HepG2 (cell line): ENCODE data around the gene TAT. TPM values are rescaled to one million over a fixed set of nuclear protein-coding genes. Genes with fewer than 3 reads are reported as not detected.

Experiments
- CREM ChIP-seq, 2 experiments: sonication (generic) in 1 of 2; formaldehyde crosslinking in 1 of 2; IDR thresholded peaks; 2 replicates each; pipeline versions ENCODE4 v1.4.0 to v1.6.1; 2016 to 2020; ENCODE audit warnings: antibody characterized with exemption in 1 of 2, mild to moderate bottlenecking in 1 of 2, missing genetic modification reagents in 1 of 2
- GFI1 ChIP-seq: sonication (generic); formaldehyde crosslinking; IDR thresholded peaks from 2 replicates; pipeline ENCODE4 v1.5.0; 2020; ENCODE audit warnings: missing genetic modification reagents, mild to moderate bottlenecking, borderline replicate concordance
- NPAS2 ChIP-seq: sonication (generic); formaldehyde crosslinking; IDR thresholded peaks from 2 replicates; pipeline ENCODE4 v1.8.0; 2022; ENCODE audit warnings: mild to moderate bottlenecking, missing genetic modification reagents, borderline replicate concordance
- POGK ChIP-seq: sonication (generic); formaldehyde crosslinking; conservative IDR thresholded peaks from 2 replicates; pipeline ENCODE4 v1.8.0; 2022; ENCODE audit warnings: mild to moderate bottlenecking, moderate library complexity, missing genetic modification reagents
- SMARCC2 ChIP-seq: fragments of 450-650 bp; IDR thresholded peaks from 2 replicates; pipeline ENCODE4 v1.6.1; 2017; ENCODE audit warnings: antibody characterized with exemption, mild to moderate bottlenecking
- SRSF4 ChIP-seq: fragments of 200-400 bp; formaldehyde crosslinking; IDR thresholded peaks from one replicate; pipeline ENCODE4 v1.6.1; 2018; ENCODE audit warnings: mild to moderate bottlenecking, low read depth, low read length, moderate library complexity; ENCODE audit not compliant: poor library complexity, severe bottlenecking
- STAT6 ChIP-seq: sonication (generic); formaldehyde crosslinking; IDR thresholded peaks from 2 replicates; pipeline ENCODE4 v1.4.0; 2020; ENCODE audit warnings: missing genetic modification reagents, mild to moderate bottlenecking, borderline replicate concordance
- TEAD3 ChIP-seq: optimal IDR thresholded peaks from 2 replicates; pipeline ENCODE3; 2016; ENCODE audit warnings: borderline replicate concordance
- TFAP4 ChIP-seq: sonication (generic); IDR thresholded peaks from 2 replicates; pipeline ENCODE4 v1.6.1; 2016; ENCODE audit warnings: low read depth, borderline replicate concordance
- YEATS2 ChIP-seq: sonication (generic); formaldehyde crosslinking; IDR thresholded peaks from 2 replicates; pipeline ENCODE4 v1.4.0; 2020; ENCODE audit warnings: missing genetic modification reagents, borderline replicate concordance
- ZNF609 ChIP-seq: sonication (generic); formaldehyde crosslinking; IDR thresholded peaks from 2 replicates; pipeline ENCODE4 v1.4.0; 2020; ENCODE audit warnings: mild to moderate bottlenecking, missing genetic modification reagents, borderline replicate concordance
- ZNF780A ChIP-seq: sonication (generic); formaldehyde crosslinking; IDR thresholded peaks from 2 replicates; pipeline ENCODE4 v1.8.0; 2022; ENCODE audit warnings: mild to moderate bottlenecking, missing genetic modification reagents, moderate library complexity
- ZNF800 ChIP-seq: sonication (generic); formaldehyde crosslinking; IDR thresholded peaks from 2 replicates; pipeline ENCODE4 v1.4.0; 2020; ENCODE audit warnings: missing genetic modification reagents
- polyA plus RNA-seq, 8 experiments: library from polyadenylated mRNA; depleted of rRNA in 3 of 8; stranded (reverse) in 7 of 8; unstranded in 1 of 8; fragments of >200 nt; fragmentation: Illumina TruSeq in 4 of 8; extraction: Trizol in 4 of 8; gene quantifications; 2 replicates each; pipeline versions ENCODE4 v1.2.1 to v1.2.3, GENCODE V29; 2011 to 2016; ENCODE audit warnings: low read depth in 4 of 8, missing spikeins in 1 of 8, mixed read lengths in 1 of 8; ENCODE audit not compliant: insufficient read depth in 1 of 8
- total RNA-seq, 5 experiments: library from RNA; depleted of rRNA; stranded (reverse); fragments of >200 nt; fragmentation: Illumina TruSeq; extraction: Trizol; gene quantifications; 2 replicates each; pipeline ENCODE4 v1.2.3, GENCODE V29; 2016; ENCODE audit warnings: low read depth in 1 of 5

The TAT gene
- total and polyA plus RNA-seq, 2 of the 13 experiments (the other 11 are each of a cell fraction or from before 2014, with no cell fraction given) = 1.6 to 5.8 TPM

GRCh38 chr16:71610936-71611871 lies 34.3 kb upstream of the TAT start (continued):
- no peak for TF ChIP-seq ZNF609 (CRISPR knock-in tag)
- no peak for TF ChIP-seq GFI1 (CRISPR knock-in tag)
- peak; percentile 75; the same call in 1 of the 2 replicates for TF ChIP-seq ZNF800
- 0 out of 2 replicates have a peak, but pooled peaks have one; percentile 17 for TF ChIP-seq TFAP4
- TF ChIP-seq STAT6 = no peak
- TF ChIP-seq POGK (CRISPR knock-in tag) = peak; percentile 74; the same call in 1 of the 2 replicates
- TF ChIP-seq NPAS2 (CRISPR knock-in tag) = no peak
- no peak for TF ChIP-seq CREM (IDR thresholded peaks at IDR 0.05)
- no peak for TF ChIP-seq CREM (CRISPR knock-in tag; IDR thresholded peaks at IDR 0.05)
- no peak for TF ChIP-seq SMARCC2
- TF ChIP-seq TEAD3 = no peak
- TF ChIP-seq SRSF4 = no peak
- peak; percentile 27; the same call in 1 of the 2 replicates for TF ChIP-seq YEATS2 (CRISPR knock-in tag)
- TF ChIP-seq ZNF780A (CRISPR knock-in tag) = no peak
